HFFc6 (cell line): ENCODE measurements around the gene HOGA1. TPM values are rescaled to one million over a fixed set of nuclear protein-coding genes. Genes with fewer than 3 reads are reported as not detected.

Experiments used
- DNase-seq: peaks from one replicate; pipeline ENCODE4 v3.0.0-alpha.2; 2018
- H3K27ac Mint-ChIP-seq: 2 replicates; pipeline ENCODE4 v1.8.0; 2020; ENCODE audit warnings: mild to moderate bottlenecking, mixed read lengths
- H3K27me3 Mint-ChIP-seq: 2 replicates; pipeline ENCODE4 v1.8.0; 2021; ENCODE audit warnings: mild to moderate bottlenecking, moderate library complexity, mixed read lengths; ENCODE audit not compliant: insufficient read depth
- H3K36me3 Mint-ChIP-seq: 2 replicates; pipeline ENCODE4 v1.8.0; 2021; ENCODE audit warnings: low read depth, mixed read lengths
- H3K4me1 Mint-ChIP-seq: 2 replicates; pipeline ENCODE4 v1.8.0; 2020; ENCODE audit warnings: low read depth, mixed read lengths
- H3K4me3 Mint-ChIP-seq: 2 replicates; pipeline ENCODE4 v1.8.0; 2020; ENCODE audit warnings: mild to moderate bottlenecking, moderate library complexity, mixed read lengths
- H3K9me3 Mint-ChIP-seq: 2 replicates; pipeline ENCODE4 v1.8.0; 2020; ENCODE audit warnings: mild to moderate bottlenecking, mixed read lengths
- total RNA-seq, 6 experiments: library from RNA; stranded (reverse); fragmentation: NEBNext Ultra II Directional; extraction: Animal tissue kit (Norgen Biotek cat#: 25700); gene quantifications; 2 replicates in 1 of 6; 3 replicates in 5 of 6; pipeline ENCODE4 v1.2.3, GENCODE V29; 2021
- TF ChIP-seq, protein P1 (sequence below): fragments of 200-600 bp; sonication (generic); IDR thresholded peaks from 2 replicates; pipeline ENCODE4 v1.5.0; 2021; ENCODE audit warnings: antibody characterized with exemption, mild to moderate bottlenecking

Gene HOGA1
- total RNA-seq, 6 experiments from 2014 or later = 0.26 to 0.66 (median 0.46) TPM

DNA sequence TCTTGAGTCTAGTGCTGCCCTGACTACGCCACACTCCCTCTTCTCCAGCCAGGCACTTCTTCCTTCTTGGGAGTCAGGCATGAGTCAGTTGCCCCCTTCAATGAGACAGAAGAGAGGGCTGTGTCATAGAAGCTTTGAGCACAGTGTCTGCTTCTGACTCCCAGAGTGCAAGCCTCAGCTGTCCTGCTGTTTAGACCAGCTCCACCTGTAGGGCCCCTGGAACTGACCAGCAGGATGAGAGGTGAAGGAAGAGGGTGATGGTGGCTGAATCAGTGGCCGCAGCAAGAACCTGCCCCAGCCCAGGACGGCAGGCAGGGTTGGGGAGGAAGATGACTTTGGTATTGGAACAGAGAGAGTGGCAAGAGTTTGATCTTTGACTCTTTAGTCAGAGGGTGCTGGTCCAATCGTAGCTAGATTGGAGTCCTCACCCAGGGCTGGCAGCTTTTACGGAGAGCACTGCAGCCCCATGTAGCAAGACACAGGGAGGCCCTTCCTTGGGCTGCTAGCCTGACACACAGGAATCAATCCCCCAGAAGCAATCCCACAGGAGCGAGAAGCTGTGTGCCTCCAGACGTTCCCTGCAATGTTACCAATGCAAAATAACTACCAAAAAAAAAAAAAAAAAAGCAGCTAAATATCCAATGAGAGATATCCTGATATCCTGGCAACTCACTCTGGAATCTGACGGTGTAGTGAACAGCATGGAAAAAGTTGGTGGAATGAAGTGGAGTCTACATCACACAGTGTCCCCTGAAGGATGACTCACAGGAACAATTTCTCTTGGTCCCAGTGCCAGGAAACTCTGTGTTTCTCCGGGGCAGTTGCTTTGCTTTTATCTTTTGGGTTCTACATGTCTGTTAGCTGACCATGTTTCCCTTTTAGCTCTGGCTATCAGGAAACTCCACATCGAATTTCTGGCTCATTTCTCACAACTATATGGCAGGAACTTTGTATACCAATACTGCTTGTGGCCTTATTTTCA lies 12.2 kb downstream of the HOGA1 start:
- TF ChIP-seq, protein P1, sequence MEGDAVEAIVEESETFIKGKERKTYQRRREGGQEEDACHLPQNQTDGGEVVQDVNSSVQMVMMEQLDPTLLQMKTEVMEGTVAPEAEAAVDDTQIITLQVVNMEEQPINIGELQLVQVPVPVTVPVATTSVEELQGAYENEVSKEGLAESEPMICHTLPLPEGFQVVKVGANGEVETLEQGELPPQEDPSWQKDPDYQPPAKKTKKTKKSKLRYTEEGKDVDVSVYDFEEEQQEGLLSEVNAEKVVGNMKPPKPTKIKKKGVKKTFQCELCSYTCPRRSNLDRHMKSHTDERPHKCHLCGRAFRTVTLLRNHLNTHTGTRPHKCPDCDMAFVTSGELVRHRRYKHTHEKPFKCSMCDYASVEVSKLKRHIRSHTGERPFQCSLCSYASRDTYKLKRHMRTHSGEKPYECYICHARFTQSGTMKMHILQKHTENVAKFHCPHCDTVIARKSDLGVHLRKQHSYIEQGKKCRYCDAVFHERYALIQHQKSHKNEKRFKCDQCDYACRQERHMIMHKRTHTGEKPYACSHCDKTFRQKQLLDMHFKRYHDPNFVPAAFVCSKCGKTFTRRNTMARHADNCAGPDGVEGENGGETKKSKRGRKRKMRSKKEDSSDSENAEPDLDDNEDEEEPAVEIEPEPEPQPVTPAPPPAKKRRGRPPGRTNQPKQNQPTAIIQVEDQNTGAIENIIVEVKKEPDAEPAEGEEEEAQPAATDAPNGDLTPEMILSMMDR = no peak; the same call in 1 of the 2 replicates
- Mint-ChIP-seq H3K4me3 (peak overlapping the region; percentile 86), H3K36me3 (no peaks in the 10 kb centered on the region), H3K4me1 (peaks cover 38% of the 10 kb centered on the region), H3K9me3 (no peaks in the 10 kb centered on the region), H3K27ac (peak overlapping the region; percentile 95), H3K27me3 (peaks cover 5% of the 10 kb centered on the region)
- DNase-seq = peak; percentile 89

DNA sequence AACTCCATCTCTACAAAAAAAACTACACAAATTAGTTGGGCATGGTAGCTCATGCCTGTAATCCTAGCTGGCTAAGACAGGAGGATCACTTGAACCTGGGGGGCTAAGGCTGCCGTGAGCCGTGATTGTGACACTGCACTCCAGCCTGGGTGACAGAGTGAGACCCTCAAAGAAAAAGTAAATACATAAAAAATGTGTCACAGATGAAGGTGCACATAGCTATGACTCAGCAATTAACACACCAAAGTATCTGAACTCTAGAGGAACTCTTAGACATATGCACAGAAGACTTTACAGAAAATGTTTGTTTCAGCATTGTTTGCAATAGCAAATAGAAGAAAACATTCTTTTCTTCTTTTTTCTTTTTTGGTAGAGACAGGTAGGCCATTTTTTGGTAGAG lies 13.6 kb downstream of the HOGA1 start:
- H3K4me3 Mint-ChIP-seq = no peak overlapping the region
- H3K27ac Mint-ChIP-seq = peak overlapping the region; percentile 95
- no peaks in the 10 kb centered on the region for H3K9me3 Mint-ChIP-seq
- H3K4me1 Mint-ChIP-seq = peaks cover 38% of the 10 kb centered on the region
- peaks cover 5% of the 10 kb centered on the region for H3K27me3 Mint-ChIP-seq
- no peak for DNase-seq
- TF ChIP-seq, protein P1 = no peak
- no peaks in the 10 kb centered on the region for H3K36me3 Mint-ChIP-seq

DNA sequence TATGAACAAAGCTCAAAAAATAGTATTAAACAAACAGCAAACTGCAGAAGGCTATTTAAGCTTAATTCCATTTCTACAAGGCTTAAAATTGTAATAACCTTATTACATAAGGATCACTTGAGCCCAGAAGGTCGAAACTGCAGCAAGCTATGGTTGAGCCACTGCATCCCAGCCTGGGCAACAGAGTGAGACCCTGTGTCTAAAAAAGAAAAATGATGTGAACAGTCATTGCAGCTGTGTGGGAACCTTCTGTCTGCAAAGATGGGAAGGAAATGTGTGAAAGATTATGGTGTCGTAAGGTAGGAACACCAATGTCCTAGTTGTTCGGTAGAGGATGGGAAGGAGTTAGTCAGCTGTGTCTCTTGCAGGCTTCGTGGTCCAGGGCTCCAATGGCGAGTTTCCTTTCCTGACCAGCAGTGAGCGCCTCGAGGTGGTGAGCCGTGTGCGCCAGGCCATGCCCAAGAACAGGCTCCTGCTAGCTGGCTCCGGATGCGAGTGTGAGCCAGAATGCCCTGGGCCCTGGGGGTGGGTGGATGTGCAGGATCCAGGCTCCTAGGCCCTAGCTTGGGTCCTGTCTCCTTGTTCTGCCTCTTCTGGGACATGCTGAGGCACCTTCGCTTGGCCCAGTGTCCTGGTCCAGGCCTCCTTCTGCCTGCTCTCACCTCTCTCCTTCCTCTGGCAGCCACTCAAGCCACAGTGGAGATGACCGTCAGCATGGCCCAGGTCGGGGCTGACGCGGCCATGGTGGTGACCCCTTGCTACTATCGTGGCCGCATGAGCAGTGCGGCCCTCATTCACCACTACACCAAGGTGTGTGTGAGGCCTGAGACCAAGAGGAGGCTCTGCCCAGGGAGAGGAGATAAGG lies 14.4 kb downstream of the HOGA1 start:
- Mint-ChIP-seq H3K4me1 (peaks cover 38% of the 10 kb centered on the region), H3K27ac (no peak overlapping the region), H3K36me3 (no peaks in the 10 kb centered on the region), H3K4me3 (no peak overlapping the region), H3K9me3 (no peaks in the 10 kb centered on the region), H3K27me3 (peaks cover 3% of the 10 kb centered on the region; the same call in 1 of the 2 replicates)
- no peak for DNase-seq
- TF ChIP-seq, protein P1 = no peak

DNA sequence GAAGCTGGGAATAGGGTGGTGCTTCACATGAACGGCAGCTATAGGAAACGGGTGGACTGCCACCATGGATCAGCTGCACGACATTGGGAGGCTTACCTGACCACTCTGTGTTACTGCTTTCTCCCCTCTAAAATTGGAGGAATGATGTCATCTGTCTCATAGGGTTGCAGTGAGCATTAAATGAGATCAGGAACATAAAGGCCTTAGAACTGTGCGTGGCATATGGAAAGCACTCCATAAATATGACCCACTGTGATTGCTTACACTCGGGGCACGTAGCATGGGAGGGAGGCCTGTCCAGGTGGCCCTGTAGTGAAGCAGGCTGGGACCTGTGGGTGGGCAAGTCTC lies 15.1 kb downstream of the HOGA1 start:
- DNase-seq = no peak
- Mint-ChIP-seq H3K27ac (no peak overlapping the region), H3K4me1 (peaks cover 38% of the 10 kb centered on the region), H3K9me3 (no peaks in the 10 kb centered on the region), H3K36me3 (no peaks in the 10 kb centered on the region), H3K4me3 (no peak overlapping the region), H3K27me3 (peaks cover 3% of the 10 kb centered on the region; the same call in 1 of the 2 replicates)
- TF ChIP-seq, protein P1 = no peak

DNA sequence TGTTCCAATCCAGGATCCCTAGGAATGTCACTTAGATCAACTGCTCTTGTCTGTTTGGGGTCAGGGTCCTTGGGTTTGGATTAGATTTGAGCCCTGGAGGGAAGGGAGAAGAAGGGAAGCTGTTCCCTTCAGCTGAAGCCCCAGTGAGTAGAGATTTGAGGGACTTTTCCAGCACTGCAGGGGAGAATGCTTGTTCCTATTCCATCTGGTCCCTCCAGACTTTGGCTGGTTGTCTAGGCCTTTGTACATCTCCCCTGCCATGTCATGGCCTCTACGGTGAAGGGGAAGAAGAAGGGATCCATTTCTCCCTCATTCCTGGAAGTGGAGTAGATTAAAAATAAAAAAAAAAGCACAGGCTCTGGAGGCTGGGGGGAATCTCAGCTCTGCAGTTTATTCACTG lies 16.4 kb downstream of the HOGA1 start:
- no peak overlapping the region for H3K4me3 Mint-ChIP-seq
- H3K36me3 Mint-ChIP-seq = no peaks in the 10 kb centered on the region
- H3K27ac Mint-ChIP-seq = no peak overlapping the region
- TF ChIP-seq, protein P1 = no peak
- DNase-seq = no peak
- peaks cover 6% of the 10 kb centered on the region for H3K27me3 Mint-ChIP-seq
- H3K4me1 Mint-ChIP-seq = peaks cover 27% of the 10 kb centered on the region
- no peaks in the 10 kb centered on the region for H3K9me3 Mint-ChIP-seq
